Measurements from ENCODE around the gene FRMD8. TPM values are rescaled to one million over a fixed set of nuclear protein-coding genes. Genes with fewer than 3 reads are reported as not detected.

The FRMD8 gene
- total and polyA plus RNA-seq, 2 donors from 2014 or later: 9.4 to 41.3 TPM

- FAIRE-seq: no peak
- peaks cover 0 to 48% (median 26%) of the 10 kb centered on the region in 3 donors for H3K36me3 ChIP-seq (ENCODE audit: control insufficient read depth in 2 of 3, insufficient read depth in 3 of 3, low read length in 3 of 3)
- TF ChIP-seq, protein P1, sequence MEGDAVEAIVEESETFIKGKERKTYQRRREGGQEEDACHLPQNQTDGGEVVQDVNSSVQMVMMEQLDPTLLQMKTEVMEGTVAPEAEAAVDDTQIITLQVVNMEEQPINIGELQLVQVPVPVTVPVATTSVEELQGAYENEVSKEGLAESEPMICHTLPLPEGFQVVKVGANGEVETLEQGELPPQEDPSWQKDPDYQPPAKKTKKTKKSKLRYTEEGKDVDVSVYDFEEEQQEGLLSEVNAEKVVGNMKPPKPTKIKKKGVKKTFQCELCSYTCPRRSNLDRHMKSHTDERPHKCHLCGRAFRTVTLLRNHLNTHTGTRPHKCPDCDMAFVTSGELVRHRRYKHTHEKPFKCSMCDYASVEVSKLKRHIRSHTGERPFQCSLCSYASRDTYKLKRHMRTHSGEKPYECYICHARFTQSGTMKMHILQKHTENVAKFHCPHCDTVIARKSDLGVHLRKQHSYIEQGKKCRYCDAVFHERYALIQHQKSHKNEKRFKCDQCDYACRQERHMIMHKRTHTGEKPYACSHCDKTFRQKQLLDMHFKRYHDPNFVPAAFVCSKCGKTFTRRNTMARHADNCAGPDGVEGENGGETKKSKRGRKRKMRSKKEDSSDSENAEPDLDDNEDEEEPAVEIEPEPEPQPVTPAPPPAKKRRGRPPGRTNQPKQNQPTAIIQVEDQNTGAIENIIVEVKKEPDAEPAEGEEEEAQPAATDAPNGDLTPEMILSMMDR (IDR thresholded peaks at IDR 0.05; ENCODE audit: borderline replicate concordance, extremely low read depth, insufficient read depth): no peak
- H3K4me3 ChIP-seq (ENCODE audit: low read length in 3 of 3): peak overlapping the region; percentile 59 to 99 (median 98)
- H3K4me1 ChIP-seq (ENCODE audit: control insufficient read depth in 2 of 3, insufficient read depth in 2 of 3, low read depth in 1 of 3, low read length in 3 of 3): peaks cover 0 to 29% (median 14%) of the 10 kb centered on the region in 3 donors
- no peaks in the 10 kb centered on the region for H3K9me3 ChIP-seq (ENCODE audit: control insufficient read depth in 2 of 3, insufficient read depth in 1 of 3, low read length in 3 of 3)
- intact Hi-C loops (cut with DNase I): loop anchor here (5.0 kb wide), 1 partner anchor 77 kb away; no protein-coding TSS in a partner anchor
- peak overlapping the region; percentile 47 to 100 (median 99) for H3K9ac ChIP-seq (ENCODE audit: low read length in 3 of 3)
- H3K27me3 ChIP-seq (ENCODE audit: control insufficient read depth, insufficient read depth, low read length): no peaks in the 10 kb centered on the region
- DNase-seq: peak in 3 of 5 donors; percentile 40 to 66 (median 66)
- H3K27ac ChIP-seq (ENCODE audit: low read depth in 2 of 2, low read length in 2 of 2): peak overlapping the region; percentile 99 to 100
Measured at GRCh38 chr11:65425105-65425970, 38.9 kb downstream of the FRMD8 start.

DNA sequence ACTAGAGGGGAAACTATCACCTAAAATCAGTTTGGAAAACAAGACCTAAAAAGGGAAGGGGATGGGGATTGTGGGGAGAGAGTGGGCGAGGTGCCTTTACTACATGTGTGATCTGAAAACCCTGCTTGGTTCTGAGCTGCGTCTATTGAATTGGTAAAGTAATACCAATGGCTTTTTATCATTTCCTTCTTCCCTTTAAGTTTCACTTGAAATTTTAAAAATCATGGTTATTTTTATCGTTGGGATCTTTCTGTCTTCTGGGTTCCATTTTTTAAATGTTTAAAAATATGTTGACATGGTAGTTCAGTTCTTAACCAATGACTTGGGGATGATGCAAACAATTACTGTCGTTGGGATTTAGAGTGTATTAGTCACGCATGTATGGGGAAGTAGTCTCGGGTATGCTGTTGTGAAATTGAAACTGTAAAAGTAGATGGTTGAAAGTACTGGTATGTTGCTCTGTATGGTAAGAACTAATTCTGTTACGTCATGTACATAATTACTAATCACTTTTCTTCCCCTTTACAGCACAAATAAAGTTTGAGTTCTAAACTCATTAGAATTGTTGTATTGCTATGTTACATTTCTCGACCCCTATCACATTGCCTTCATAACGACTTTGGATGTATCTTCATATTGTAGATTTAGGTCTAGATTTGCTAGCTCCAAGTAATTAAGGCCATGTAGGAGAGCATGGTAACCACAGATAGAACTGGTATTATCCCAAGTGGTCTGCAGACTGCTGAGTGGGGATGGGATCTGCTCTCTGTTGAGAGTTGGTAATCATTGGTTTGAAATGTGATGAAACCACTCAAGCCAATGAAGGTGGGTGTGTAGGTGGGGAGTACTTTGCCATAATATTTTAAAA is 39.8 kb downstream of the FRMD8 start:
- intact Hi-C loops (cut with DNase I): loop anchor here (5.0 kb wide), 1 partner anchor 76 kb away; no protein-coding TSS in a partner anchor
- peaks cover 0 to 25% (median 15%) of the 10 kb centered on the region in 3 donors for H3K4me1 ChIP-seq (ENCODE audit: control insufficient read depth in 2 of 3, insufficient read depth in 2 of 3, low read depth in 1 of 3, low read length in 3 of 3)

More for the DNA sequence above, 39.8 kb downstream of the FRMD8 start:
- Histone ChIP-seq H3K27me3 (ENCODE audit: control insufficient read depth, insufficient read depth, low read length) (no peaks in the 10 kb centered on the region), H3K9ac (ENCODE audit: low read length in 3 of 3) (peak overlapping the region; percentile 47 to 100 (median 99)), H3K9me3 (ENCODE audit: control insufficient read depth in 2 of 3, insufficient read depth in 1 of 3, low read length in 3 of 3) (no peaks in the 10 kb centered on the region), H3K27ac (ENCODE audit: low read depth in 2 of 2, low read length in 2 of 2) (peak overlapping the region; percentile 99 to 100), H3K4me3 (ENCODE audit: low read length in 3 of 3) (peak overlapping the region; percentile 59 to 99 (median 98)), H3K36me3 (ENCODE audit: control insufficient read depth in 2 of 3, insufficient read depth in 3 of 3, low read length in 3 of 3) (peaks cover 0 to 48% (median 26%) of the 10 kb centered on the region in 3 donors)
- DNase-seq (peak in 2 of 5 donors; percentile 49 to 76), FAIRE-seq (no peak)
- TF ChIP-seq, protein P1 (IDR thresholded peaks at IDR 0.05; ENCODE audit: borderline replicate concordance, extremely low read depth, insufficient read depth): no peak

All from kidney (tissue), 14 donors.